Stimulated activated CD4-positive, alpha-beta T cell treated with anti-CD3 and anti-CD28 coated beads, Interleukin-1b, Interleukin-23, amount 100 ng/mL, for 48 hours (primary cell): ENCODE data around the gene TCP11L2.
A peak's percentile ranks its signal among the peaks of the same experiment; 100 is the strongest.
"Not testable (repeated sequence)": the region's sequence is repeated elsewhere in the genome, so short reads cannot be mapped to it uniquely, and the experiment has no call there.

Experiments
- DNase-seq: peaks from one replicate; pipeline ENCODE4 v3.0.0-alpha.2; 2020

Gene TCP11L2

DNA sequence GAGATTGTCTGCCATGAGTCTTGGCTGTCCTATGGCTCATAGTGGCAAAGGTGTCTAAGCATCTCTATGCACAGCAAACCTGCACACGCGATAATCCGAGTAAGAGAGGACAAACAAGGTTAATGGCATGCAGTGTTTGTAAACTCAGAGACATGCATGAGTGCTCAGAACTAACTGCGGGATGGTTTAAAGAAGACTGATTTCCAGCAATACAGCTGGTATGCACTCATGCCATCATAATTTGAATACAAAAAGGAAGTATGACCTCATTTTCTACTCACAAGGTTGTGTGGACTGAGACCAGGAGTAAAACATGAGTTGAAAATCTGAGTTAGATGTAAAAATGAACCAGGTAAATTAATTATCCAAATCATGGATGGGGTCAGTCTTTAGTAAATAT, 16.6 kb upstream of the TCP11L2 start:
- no peak for DNase-seq

DNA sequence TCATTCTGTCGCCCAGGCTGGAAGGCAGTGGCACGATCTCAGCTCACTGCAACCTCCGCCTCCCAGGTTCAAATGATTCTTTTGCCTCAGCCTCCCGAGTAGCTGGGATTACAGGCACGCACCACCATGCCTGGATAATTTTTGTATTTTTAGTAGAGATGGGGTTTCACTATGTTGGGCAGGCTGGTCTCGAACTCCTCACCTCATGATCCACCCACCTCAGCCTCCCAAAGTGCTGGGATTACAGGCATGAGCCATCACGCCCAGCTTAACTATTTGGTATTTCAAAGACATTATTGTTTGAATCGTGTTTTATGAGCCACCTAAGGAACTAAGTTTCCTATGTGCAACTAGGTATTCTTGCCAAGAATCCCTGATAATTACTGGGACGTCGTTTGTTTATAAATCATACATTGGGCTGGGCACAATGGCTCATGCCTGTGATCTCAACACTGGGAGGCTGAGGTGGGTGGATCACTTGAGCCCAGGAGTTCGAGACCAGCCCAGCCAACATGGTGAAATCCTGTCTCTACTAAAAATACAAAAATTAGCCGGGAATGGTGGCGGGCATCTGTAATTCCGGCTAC, 15.9 kb upstream of the TCP11L2 start:
- DNase-seq: not testable (repeated sequence)

DNA sequence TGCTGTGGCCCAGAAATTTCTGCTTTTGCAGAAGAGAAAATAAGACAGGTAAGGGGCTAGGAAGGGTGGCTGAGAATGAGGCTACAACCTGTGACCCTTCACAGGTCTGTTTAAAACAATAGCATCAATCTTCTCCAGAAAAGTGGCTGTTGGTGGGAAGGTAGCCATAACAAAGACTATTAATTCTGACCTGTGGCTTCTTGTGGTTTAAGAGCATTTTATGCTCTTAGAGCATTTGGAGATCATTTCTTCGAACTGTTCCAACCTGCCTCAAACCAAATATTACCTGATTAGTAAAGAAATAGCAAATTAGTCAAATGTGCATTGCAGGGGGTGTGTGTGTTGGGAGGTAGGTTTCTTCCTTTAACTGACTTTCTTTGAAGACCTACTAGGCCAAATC, 15.2 kb upstream of the TCP11L2 start:
- no peak for DNase-seq

DNA sequence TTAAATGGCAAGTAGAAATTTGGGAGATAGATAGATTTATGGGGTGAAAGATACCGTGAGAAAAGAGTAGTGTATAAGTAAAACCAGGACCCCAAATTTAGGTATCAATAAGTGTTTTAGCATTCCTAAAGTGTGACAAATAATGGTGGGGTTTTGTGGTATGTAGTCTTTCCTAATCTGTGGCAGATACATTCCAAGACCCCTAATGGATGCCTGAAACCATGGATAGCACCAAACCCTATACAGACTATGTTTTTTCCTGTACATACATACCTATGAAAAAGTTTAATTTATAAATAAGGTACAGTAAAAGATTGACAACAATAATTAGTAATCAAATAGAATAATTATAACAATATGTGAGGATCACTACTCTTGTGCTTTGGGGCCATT, 14.4 kb upstream of the TCP11L2 start:
- DNase-seq: no peak

DNA sequence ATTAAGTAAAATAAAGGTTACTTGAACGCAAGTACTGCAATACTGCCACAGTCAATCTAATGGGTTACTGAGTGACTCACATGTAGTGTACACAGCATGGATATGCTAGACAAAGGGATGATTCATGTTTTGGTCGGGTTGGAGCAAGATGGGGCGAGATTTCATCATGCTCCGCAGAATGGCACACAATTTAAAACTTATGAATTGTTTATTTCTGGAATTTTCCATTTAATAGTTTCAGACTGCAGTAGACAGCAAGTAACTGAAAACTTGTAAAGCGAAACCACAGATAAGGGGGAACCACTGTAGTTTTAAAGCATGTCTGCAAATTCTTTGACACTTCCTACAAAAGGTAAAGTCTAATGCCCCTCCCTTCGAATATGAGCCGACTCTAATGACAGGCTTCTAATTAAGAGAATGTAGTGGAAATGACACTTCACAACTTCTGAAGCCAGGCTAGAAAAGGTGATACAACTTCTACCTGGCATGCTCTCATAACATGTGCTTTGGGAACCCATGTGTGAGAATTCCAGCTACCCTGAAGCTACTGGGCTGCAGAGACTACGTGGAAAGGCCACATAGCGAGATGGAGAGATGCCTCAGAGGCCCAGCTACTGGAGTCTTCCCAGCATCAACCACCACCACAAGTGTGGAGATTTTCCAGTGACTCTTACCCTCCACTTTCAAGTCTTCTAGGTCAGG, 13.9 kb upstream of the TCP11L2 start:
- DNase-seq: peak; percentile 60

DNA sequence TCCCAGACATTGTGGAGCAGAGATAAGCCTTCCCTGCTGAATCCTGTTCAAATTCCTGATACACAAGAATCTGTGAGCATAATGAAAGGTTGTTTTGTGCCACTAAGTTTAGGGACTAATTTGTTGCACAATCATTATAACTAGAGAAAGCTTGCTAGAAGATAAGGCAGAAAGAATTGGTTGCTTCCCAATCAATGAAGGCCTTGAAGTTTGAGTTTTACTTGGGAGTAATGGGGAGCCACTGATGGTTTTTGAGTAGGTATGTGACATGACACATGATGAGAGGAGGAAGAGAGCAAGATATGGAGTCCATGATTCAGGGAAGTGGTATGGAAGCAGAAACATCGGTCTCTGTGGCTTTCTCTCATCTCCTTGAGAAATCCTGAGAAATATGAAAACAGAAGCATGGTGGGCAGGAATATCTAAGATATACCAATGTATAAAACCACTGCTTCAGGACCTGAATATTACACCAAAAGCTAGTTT, 13.3 kb upstream of the TCP11L2 start:
- no peak for DNase-seq

DNA sequence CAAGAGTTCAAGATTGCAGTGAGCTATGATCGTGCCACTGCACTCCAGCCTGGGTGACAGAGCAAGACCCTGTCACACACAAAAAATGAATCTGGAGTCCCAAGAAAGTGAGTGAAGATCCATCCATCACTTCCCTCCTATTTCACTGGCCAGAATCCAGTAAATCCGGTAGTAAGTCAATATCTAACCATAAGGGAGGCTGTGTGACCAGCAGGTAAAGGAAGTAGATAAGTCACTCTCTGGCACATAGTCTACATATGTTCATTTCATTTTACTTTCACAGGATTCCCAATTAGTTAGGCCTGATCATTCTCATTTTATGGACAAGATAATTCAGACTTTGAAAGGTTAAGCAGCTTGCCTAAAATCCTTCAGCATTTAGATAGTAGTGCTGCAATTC, 11.9 kb upstream of the TCP11L2 start:
- no peak for DNase-seq

DNA sequence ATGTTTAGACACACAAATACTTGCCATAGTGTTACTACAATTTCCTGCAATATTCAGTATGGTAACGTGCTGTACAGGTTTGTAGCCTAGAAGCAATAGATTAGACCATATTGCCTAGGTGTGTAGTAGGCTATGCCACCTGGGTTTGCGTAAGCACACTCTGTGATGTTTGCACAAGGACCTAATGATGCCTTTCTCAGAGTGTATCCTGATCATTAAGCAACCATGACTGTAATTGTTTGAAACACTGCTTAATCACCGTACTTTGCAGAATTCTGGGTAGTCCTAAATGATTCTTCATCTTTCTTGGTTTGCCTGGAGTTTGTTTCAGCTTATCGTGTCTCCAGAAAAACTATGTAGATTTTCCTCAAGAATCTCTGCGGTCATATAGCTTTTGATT, 11.2 kb upstream of the TCP11L2 start:
- no peak for DNase-seq

DNA sequence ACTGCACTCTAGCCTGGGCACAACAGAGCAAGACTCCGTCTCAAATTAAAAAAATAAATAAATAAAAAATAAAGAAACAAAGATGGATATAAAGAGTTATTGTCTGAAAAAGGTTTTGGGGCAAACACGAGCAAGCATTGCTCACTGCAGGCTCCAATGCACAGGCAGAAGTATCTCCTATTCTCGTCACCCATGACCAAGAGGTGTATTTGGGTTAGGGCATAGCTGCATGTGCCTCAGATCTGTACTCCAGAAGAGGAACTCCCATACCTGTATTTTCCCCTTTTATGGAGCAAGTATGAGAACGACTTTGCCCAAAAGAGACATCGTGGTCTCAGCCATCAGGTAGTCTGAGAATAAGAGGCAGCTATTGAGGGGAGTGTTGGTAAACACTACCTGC, 10.2 kb upstream of the TCP11L2 start:
- DNase-seq: no peak

DNA sequence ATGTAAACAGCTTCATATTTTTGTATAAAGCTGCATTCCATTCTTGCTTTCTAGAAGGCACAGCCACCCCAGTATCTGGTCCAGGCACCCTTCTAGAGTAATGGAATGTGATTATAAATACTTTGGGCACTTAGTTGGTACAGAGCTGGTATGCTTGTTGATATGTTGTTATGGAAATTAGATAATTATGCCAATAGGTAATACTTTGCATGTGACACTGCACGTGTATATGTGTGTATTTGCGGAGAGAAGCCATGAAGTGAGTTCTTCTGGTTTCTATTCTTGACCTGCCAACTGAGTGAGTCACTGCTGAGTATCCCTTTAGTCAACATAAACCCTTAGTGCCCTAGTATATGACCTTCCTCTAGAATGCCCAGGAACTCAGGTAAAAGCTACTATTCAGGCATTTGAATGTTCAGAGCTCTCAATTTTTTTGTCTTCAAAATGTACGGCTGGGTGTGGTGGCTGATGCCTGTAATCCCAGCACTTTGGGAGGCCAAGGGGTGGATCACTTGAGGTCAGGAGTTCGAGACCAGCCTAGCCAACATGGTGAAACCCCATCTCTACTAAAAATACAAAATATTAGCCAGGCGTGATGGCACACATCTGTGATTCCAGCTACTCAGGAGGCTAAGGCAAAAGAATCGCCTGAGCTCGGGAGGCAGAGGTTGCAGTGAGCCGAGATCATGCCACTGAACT, 6.2 kb upstream of the TCP11L2 start:
- DNase-seq: no peak

DNA sequence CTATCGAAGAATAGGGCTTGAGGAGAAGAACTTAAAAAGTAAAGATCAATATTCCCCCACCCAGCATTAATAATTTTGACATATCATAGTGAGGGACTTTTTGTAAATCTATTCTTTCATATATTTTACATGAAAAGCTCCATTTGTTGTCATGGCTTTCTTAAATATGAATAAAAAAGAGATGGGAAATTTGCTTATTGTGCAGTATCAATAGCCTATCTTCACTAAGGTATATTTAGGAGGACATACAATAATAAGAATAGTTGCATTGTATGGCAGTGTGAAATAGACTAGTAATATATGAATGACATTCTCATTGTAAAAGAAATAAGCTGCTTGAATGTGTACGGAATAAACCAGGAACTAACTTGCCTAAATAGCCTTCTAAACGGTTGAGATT, 5.5 kb upstream of the TCP11L2 start:
- no peak for DNase-seq

DNA sequence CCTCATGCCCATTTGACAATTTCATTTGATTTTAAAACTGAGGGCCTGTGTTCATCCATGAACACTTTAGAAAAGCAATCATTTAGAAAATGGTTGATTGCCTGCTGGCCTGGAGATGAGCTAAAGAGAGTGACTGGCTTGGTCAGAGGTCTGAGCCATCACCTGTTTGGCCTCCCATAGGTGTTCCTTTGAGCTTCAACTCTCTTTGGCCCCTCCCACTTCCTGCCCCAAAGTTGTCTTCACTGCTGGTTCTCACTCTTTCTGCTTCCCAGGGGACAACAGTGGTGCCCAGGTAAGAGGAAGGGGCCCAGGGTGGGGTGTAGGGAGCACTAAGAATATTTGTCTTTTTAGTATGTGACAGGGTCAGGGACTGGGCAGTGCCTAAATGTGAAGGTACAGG, 4.9 kb upstream of the TCP11L2 start:
- no peak for DNase-seq

DNA sequence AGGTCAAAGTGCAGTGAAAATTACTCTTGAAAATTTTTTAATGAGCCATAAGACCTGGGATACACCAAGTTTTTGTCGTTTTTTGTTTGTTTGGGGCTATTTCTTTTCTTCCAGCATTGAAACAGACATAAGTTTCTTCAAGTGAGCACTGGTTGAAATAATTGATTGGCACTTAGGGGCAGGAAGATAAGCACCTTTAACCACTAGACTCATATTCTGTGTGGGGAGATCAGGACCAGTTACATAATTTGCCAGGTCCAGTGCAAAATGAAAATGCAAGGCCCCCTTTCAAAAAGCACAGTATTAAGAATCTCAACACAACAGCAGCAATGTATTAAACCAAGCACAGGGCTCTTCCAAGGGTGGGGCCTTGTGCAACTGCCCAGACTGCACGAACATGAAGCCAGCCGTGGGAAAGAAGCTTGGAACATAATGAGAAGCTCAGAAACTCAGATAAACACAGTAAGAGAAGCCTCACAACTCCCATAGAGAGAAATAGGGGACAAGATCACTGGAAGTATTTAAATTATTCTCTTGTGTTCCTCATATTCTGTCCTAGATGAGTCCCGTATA, 3.2 kb upstream of the TCP11L2 start:
- no peak for DNase-seq

DNA sequence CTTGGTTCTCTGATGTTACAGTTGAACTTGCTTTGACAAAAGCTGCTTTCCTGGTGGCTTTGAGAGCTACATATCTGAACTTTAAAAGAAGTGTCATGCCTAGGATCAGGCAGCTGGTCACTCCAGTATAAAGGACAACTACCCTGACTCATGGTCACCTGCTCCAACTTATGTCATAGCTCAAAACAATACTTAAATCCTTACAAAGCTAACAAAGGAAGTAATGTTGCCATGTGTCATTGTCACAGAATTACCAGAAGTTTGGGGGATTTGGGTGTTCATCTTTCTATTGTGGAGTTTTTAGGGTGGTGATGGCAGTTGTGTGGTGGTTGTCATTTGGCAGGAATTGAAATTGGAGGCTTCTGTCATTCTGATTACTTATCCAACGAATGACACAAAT, 1.8 kb upstream of the TCP11L2 start:
- DNase-seq: no peak

DNA sequence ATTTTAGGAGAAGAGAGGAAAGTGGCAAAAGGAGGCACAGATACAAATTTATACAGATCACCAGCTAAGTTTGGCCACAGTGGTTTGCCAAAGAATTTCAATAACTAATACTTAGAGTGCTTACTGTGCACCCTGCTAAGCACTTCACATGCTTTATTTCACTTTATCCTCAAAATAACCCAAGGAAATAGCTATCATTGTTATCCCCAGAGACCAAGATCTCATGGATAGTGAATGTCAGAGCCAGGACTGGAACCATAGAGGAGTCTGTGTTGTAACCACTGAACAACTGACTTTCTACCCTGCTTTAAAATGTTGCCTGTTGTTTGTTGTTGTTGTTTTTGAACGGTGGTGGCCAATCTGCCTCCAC, 1.3 kb upstream of the TCP11L2 start:
- no peak for DNase-seq

DNA sequence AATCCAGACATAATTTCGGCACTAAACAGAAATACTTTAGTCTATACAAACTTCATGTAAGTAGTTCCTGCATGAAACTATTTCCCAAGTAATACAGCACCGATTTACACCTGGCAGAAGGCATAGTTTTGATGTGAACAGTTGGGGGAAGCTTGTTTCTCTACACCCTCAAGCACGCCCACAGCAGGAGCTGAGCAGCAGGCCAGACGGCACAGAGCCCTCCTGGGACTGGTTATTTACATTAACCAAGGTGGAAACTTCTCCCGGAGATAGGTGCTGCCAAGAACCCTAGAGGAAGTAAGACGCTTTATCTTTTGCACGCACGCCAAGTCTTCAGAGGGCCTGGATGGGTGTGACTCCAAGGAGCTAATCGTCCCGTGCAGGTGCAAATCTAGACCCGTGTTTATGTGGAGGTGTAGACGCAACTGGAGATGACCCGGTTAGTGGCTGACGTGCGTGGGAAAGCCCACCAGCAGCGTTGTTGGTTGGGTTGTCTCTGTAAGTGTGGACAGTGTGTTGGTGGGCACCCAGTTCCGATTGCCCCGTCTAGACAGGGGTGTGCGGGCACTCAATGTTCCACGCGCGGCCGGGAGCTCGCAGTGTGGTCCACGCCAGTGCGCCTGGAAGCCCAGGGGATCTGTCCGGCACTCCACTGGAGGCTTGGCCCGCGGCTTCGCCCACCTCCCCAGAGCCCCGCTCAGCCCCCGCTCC, 767 bp upstream of the TCP11L2 start:
- DNase-seq: peak; percentile 44

DNA sequence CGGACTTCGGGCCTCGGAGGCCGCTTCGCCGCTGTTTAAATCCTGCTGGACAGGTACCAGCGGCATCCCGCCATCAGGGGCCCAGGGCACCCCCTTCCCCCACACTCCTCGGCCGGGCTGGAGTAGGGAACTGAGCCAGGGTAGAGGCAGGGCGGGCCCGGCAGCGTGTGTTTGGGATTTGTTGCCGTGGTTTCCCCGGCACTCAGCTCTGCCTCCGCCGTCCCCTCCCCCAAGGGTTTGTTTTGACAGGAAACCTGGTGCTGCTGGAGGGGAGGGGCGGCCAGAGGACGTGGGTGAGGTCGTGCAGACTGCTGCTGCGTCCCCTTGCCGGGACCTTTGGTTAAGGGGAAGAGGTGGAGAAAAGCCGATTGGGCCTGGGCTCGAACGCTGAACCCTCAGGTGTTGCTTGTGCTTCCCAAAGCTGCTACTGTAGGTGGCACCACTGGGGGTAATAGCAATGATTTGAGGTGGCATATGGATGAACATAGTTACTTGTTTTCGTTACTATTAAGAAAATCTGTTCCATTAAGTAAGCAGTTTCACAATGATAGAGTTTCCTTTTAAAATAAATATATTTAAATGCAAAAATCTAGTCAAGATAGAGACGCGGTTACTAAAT, 778 bp downstream of the TCP11L2 start:
- DNase-seq: peak; percentile 79

DNA sequence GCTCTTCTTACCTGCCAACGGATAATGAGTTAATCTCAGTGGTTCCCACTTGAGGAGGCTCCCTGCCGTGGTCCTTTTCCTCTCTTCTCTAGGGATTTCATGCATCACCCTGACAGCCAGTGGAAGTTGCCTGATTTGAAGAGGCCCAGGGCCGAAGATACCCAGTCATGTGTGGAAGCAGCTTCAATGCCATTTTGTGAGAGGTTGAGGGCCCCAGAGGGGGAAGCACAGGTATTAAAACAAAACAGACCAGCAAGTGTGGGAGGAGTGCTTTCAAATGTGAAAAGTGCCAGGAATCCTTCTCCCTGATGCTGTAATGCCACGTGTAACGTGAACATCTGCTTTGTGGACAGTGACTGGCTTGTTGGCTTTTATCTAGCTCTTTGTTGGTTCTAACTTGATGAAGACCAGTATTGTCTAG, 1.5 kb downstream of the TCP11L2 start:
- peak; percentile 4 for DNase-seq

DNA sequence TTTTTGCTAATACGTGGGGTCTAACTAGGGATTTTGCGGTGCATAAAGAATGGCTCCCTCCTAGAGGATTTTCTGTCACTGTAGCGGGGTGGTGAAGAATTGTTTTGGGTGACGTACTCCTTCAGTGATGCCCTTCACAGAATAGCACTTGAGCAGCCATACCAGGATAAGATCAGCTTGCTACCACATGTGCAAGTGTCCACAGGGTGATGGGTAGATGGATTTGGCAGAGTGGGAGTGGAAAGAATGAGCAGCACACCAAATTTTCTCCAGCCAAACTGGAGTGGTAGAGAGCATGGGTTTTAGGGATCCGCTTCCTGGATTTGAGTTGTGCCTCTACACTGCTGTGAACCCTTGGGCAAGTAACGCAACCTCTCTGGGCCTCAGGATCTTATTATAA, 2.3 kb downstream of the TCP11L2 start:
- no peak for DNase-seq

DNA sequence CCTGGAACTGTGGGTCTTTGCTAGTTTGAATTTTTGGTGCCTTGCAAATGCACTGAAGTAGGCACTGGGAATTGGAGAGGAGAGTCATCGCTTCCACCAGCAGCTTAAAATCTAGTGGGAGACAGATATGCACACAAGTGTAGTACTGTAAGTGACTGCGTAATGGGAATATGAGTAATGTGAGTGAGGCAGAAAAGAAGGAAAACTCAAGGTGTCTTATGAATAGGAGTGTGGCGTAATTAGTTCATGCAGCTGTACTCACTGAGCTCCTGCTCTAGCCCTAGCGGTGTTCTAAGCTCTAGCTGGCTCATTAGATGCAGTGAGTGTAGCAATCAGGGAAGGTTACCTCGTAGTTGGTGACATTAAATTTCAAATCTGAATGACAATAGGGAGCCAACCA, 2.8 kb downstream of the TCP11L2 start:
- no peak for DNase-seq

DNA sequence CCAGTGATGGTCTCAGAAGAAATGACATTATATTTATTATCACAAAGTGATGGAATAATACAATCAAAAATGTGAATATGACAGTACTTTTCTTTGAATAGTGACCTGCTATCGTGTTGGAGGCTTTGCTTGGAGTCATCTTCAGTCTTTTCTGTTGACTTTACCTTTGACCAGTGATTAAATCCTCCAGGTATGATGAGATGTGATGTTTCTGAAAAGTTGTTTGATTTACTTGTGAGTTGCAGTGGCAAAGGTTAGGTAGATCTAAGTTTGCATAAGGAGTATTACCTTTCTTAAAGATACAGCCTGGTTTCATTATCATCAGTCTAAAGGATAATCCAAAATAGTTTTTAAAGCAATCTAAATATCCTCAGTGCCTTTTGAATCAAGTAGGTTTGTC, 4.6 kb downstream of the TCP11L2 start:
- no peak for DNase-seq

DNA sequence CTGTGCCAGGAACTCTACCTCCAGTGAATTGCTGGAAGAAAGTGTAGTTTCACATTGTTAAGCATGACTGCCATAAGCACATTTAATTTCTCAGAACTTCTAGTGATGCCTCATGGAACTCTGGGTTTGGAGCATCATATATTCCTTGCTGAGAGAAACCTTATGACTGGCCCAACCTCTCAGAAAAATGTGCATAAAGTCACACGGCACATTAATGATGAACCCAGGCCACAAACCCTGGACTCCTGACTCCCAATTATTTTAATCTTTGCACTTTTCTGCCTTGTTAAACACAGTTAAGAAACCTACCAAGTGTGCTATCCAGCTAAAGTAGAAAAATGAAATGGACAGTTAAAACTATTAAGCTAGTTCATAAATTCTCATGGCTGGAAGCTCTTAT, 5.6 kb downstream of the TCP11L2 start:
- no peak for DNase-seq

DNA sequence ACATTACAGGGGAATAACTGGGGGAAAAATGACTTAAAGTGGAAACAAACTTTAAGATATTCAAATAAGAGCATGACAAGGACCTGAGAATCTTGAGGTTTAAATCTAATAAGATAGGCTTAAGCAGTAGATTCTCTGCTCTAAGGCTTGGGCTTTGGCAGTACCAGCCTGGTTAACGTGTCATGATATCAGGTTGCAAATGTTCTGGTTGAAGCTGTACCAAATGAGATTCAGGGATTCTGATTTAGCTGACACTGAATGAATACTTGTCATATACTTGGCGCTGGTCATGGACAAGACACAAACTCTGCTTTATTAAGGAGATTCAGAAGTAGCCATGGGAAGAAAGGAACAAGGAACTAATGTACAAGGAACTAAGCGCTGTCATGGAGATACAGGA, 6.1 kb downstream of the TCP11L2 start:
- no peak for DNase-seq
